ENCODE measurements around the gene TFB1M. TPM values are rescaled to one million over a fixed set of nuclear protein-coding genes. Genes with fewer than 3 reads are reported as not detected.

Gene TFB1M
- total and polyA plus RNA-seq, 4 donors = 13.6 to 20.8 (median 18.7) TPM

DNA sequence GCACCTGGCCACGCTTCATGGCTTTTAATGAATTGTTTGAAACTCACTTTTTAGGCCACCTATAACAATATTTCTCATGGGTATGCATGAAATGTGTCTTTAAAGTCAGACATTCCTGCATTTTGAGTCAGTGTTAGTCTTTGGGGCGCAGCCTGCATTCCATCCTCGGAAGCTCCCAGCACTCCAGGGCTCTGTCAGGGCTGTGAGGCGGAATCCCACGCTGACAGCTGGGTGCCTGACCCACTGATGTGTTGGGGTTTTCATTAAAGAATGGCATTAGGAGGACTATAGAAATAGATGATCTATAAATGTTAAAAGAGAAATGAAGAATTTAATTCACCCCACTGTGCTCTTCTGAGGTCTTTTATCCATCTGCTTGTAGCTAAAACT, 66.7 kb downstream of the TFB1M start:
- no peak overlapping the region for H3K4me3 ChIP-seq (ENCODE audit: low read depth, low read length)
- no peak overlapping the region for H3K27ac ChIP-seq (ENCODE audit: low read depth, low read length)
- peaks cover 15% of the 10 kb centered on the region for H3K36me3 ChIP-seq (ENCODE audit: control insufficient read depth, insufficient read depth, low read length)
- no peaks in the 10 kb centered on the region for H3K4me1 ChIP-seq (ENCODE audit: control insufficient read depth, insufficient read depth, low read length)
- H3K27me3 ChIP-seq (ENCODE audit: control insufficient read depth, insufficient read depth, low read length) = no peaks in the 10 kb centered on the region
- H3K9me3 ChIP-seq (ENCODE audit: control insufficient read depth, insufficient read depth, low read length) = no peaks in the 10 kb centered on the region
- peak in 1 of 6 donors; percentile 14 for DNase-seq (ENCODE audit: low read depth in 4 of 6, low spot score in 6 of 6)
- 71% methylated on average over 4 of the region's 5 CpGs for WGBS (ENCODE audit: insufficient coverage)

DNA sequence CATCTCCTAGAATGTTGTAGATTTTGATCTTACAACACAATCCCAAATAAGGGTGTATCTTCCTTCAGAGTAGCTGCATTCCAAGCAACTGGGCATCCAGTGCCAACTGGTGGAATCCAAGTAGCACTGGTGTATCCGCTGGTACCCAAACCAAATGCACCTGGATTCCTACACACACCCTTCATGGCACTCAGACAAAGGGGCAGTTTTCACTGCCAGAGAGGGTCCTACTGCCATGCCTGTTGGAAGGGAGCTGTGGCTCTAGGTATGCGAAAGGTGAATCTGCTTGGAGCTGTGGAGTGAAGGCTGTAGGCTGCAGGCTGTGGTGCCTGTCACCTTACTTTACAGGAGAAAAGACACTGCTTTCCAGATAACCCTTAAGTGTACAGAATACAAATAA, 67.5 kb downstream of the TFB1M start:
- Histone ChIP-seq H3K36me3 (ENCODE audit: control insufficient read depth, insufficient read depth, low read length) (peaks cover 12% of the 10 kb centered on the region), H3K4me1 (ENCODE audit: control insufficient read depth, insufficient read depth, low read length) (no peaks in the 10 kb centered on the region), H3K9me3 (ENCODE audit: control insufficient read depth, insufficient read depth, low read length) (no peaks in the 10 kb centered on the region), H3K27ac (ENCODE audit: low read depth, low read length) (no peak overlapping the region), H3K4me3 (ENCODE audit: low read depth, low read length) (no peak overlapping the region), H3K27me3 (ENCODE audit: control insufficient read depth, insufficient read depth, low read length) (no peaks in the 10 kb centered on the region)
- DNase-seq (ENCODE audit: low read depth in 4 of 6, low spot score in 6 of 6) = no peak
- WGBS (ENCODE audit: insufficient coverage) = 100% methylated on average over 1 of the region's 2 CpGs

DNA sequence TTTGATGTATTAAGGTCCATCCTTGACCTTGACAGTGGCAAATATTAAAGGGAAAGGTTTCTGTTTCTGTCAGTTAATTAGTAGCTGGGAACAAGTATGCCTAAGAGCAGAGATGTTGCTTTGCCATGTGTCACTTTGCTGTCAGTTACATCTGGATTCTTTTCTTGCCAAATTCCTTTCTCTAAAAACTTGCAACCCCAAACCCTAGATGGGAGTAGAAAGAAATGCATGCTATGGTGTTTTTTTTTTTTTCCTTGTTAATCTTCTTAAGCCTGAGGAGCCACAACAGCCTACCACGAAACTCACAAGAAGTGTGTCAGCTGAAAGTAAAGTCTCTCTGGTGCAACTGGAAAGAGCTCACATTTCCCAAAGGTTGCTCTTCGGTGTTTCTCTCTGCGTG, 68.5 kb downstream of the TFB1M start:
- H3K4me1 ChIP-seq (ENCODE audit: control insufficient read depth, insufficient read depth, low read length) = peaks cover 2% of the 10 kb centered on the region
- 100% methylated on average over 3 of the region's 3 CpGs for WGBS (ENCODE audit: insufficient coverage)
- no peaks in the 10 kb centered on the region for H3K27me3 ChIP-seq (ENCODE audit: control insufficient read depth, insufficient read depth, low read length)
- no peak overlapping the region for H3K4me3 ChIP-seq (ENCODE audit: low read depth, low read length)
- H3K27ac ChIP-seq (ENCODE audit: low read depth, low read length) = no peak overlapping the region
- peaks cover 13% of the 10 kb centered on the region for H3K36me3 ChIP-seq (ENCODE audit: control insufficient read depth, insufficient read depth, low read length)
- H3K9me3 ChIP-seq (ENCODE audit: control insufficient read depth, insufficient read depth, low read length) = no peaks in the 10 kb centered on the region
- DNase-seq (ENCODE audit: low read depth in 4 of 6, low spot score in 6 of 6) = no peak

- Histone ChIP-seq H3K4me1 (ENCODE audit: control insufficient read depth, insufficient read depth, low read length) (peaks cover 3% of the 10 kb centered on the region), H3K27ac (ENCODE audit: low read depth, low read length) (no peak overlapping the region), H3K27me3 (ENCODE audit: control insufficient read depth, insufficient read depth, low read length) (no peaks in the 10 kb centered on the region), H3K9me3 (ENCODE audit: control insufficient read depth, insufficient read depth, low read length) (no peaks in the 10 kb centered on the region), H3K4me3 (ENCODE audit: low read depth, low read length) (no peak overlapping the region), H3K36me3 (ENCODE audit: control insufficient read depth, insufficient read depth, low read length) (peaks cover 14% of the 10 kb centered on the region)
- 91% methylated on average over 5 of the region's 7 CpGs for WGBS (ENCODE audit: insufficient coverage)
- DNase-seq (ENCODE audit: low read depth in 4 of 6, low spot score in 6 of 6) = no peak
These were observed 69.1 kb downstream of the TFB1M start for GRCh38 chr6:155245193-155245592.

DNA sequence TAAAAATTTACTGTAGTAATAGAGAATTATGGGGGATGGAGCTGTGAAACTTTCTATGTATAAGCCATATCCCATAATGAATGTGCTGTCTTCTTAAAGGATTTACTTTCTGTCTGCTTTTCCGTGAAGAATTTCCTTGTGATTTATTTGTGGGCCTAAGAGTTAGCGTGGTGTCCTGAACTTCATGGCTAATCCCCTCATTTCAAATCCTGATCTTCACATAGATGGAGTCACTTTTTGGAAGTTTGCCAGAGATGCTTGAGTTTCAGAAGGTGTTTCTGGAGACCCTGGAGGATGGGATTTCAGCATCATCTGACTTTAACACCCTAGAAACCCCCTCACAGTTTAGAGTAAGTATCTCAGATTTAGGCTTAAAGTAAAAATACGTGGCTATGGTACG, 69.8 kb downstream of the TFB1M start:
- no peak overlapping the region for H3K27ac ChIP-seq (ENCODE audit: low read depth, low read length)
- H3K27me3 ChIP-seq (ENCODE audit: control insufficient read depth, insufficient read depth, low read length) = no peaks in the 10 kb centered on the region
- H3K36me3 ChIP-seq (ENCODE audit: control insufficient read depth, insufficient read depth, low read length) = peaks cover 14% of the 10 kb centered on the region
- H3K9me3 ChIP-seq (ENCODE audit: control insufficient read depth, insufficient read depth, low read length) = no peaks in the 10 kb centered on the region
- no peak for DNase-seq (ENCODE audit: low read depth in 4 of 6, low spot score in 6 of 6)
- no CpG with 5 or more reads among the region's 4 CpGs for WGBS (ENCODE audit: insufficient coverage)
- H3K4me1 ChIP-seq (ENCODE audit: control insufficient read depth, insufficient read depth, low read length) = peaks cover 3% of the 10 kb centered on the region
- no peak overlapping the region for H3K4me3 ChIP-seq (ENCODE audit: low read depth, low read length)

GRCh38 chr6:155241966-155242365, 72.3 kb downstream of the TFB1M start:
- Histone ChIP-seq H3K27me3 (ENCODE audit: control insufficient read depth, insufficient read depth, low read length) (no peaks in the 10 kb centered on the region), H3K27ac (ENCODE audit: low read depth, low read length) (no peak overlapping the region), H3K4me1 (ENCODE audit: control insufficient read depth, insufficient read depth, low read length) (peaks cover 3% of the 10 kb centered on the region), H3K9me3 (ENCODE audit: control insufficient read depth, insufficient read depth, low read length) (peaks cover 4% of the 10 kb centered on the region), H3K36me3 (ENCODE audit: control insufficient read depth, insufficient read depth, low read length) (peaks cover 7% of the 10 kb centered on the region), H3K4me3 (ENCODE audit: low read depth, low read length) (no peak overlapping the region)
- DNase-seq (ENCODE audit: low read depth in 4 of 6, low spot score in 6 of 6) = no peak
- 81% methylated on average over 8 of the region's 8 CpGs for WGBS (ENCODE audit: insufficient coverage)

GRCh38 chr6:155240905-155241600, 73.2 kb downstream of the TFB1M start:
- Histone ChIP-seq H3K4me3 (ENCODE audit: low read depth, low read length) (no peak overlapping the region), H3K27ac (ENCODE audit: low read depth, low read length) (no peak overlapping the region), H3K9me3 (ENCODE audit: control insufficient read depth, insufficient read depth, low read length) (peaks cover 4% of the 10 kb centered on the region), H3K4me1 (ENCODE audit: control insufficient read depth, insufficient read depth, low read length) (peaks cover 3% of the 10 kb centered on the region), H3K36me3 (ENCODE audit: control insufficient read depth, insufficient read depth, low read length) (peaks cover 7% of the 10 kb centered on the region), H3K27me3 (ENCODE audit: control insufficient read depth, insufficient read depth, low read length) (no peaks in the 10 kb centered on the region)
- WGBS (ENCODE audit: insufficient coverage) = 92% methylated on average over 11 of the region's 19 CpGs
- DNase-seq (ENCODE audit: low read depth in 4 of 6, low spot score in 6 of 6) = peak in 1 of 6 donors; percentile 68

DNA sequence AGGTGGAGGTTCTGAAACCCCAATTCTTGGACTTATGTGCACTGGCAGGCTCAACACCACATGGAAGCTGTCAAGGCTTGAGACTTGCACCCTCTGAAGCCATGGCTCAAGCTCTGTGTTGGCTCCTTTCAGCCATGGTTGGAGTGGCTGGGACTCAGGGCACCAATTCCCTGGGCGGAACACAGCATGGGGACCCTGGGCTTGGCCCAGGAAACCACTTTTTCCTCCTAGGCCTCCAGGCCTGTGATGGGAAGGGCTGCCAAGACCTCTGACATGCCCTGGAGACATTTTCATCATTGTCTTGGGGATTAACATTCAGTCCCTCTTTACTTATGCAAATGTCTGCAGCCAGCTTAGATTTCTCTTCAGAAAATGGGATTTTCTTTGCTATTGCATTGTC, 76.7 kb downstream of the TFB1M start:
- DNase-seq (ENCODE audit: low read depth in 4 of 6, low spot score in 6 of 6) = no peak
- H3K9me3 ChIP-seq (ENCODE audit: control insufficient read depth, insufficient read depth, low read length) = peaks cover 4% of the 10 kb centered on the region
- peaks cover 8% of the 10 kb centered on the region for H3K4me1 ChIP-seq (ENCODE audit: control insufficient read depth, insufficient read depth, low read length)
- H3K4me3 ChIP-seq (ENCODE audit: low read depth, low read length) = no peak overlapping the region
- 100% methylated on average over 1 of the region's 1 CpG for WGBS (ENCODE audit: insufficient coverage)
- H3K36me3 ChIP-seq (ENCODE audit: control insufficient read depth, insufficient read depth, low read length) = peaks cover 7% of the 10 kb centered on the region
- no peak overlapping the region for H3K27ac ChIP-seq (ENCODE audit: low read depth, low read length)
- H3K27me3 ChIP-seq (ENCODE audit: control insufficient read depth, insufficient read depth, low read length) = no peaks in the 10 kb centered on the region

- Histone ChIP-seq H3K4me1 (ENCODE audit: control insufficient read depth, insufficient read depth, low read length) (peaks cover 5% of the 10 kb centered on the region), H3K9me3 (ENCODE audit: control insufficient read depth, insufficient read depth, low read length) (peaks cover 4% of the 10 kb centered on the region), H3K27me3 (ENCODE audit: control insufficient read depth, insufficient read depth, low read length) (no peaks in the 10 kb centered on the region), H3K36me3 (ENCODE audit: control insufficient read depth, insufficient read depth, low read length) (no peaks in the 10 kb centered on the region), H3K4me3 (ENCODE audit: low read depth, low read length) (no peak overlapping the region), H3K27ac (ENCODE audit: low read depth, low read length) (no peak overlapping the region)
- WGBS (ENCODE audit: insufficient coverage) = 20% methylated on average over 5 of the region's 5 CpGs
- peak in 2 of 6 donors; percentile 41 to 51 for DNase-seq (ENCODE audit: low read depth in 4 of 6, low spot score in 6 of 6)
These were observed 79.2 kb downstream of the TFB1M start for GRCh38 chr6:155235087-155235486.

- H3K4me1 ChIP-seq (ENCODE audit: control insufficient read depth, insufficient read depth, low read length) = peaks cover 5% of the 10 kb centered on the region
- H3K4me3 ChIP-seq (ENCODE audit: low read depth, low read length) = no peak overlapping the region
- H3K9me3 ChIP-seq (ENCODE audit: control insufficient read depth, insufficient read depth, low read length) = peaks cover 4% of the 10 kb centered on the region
- H3K36me3 ChIP-seq (ENCODE audit: control insufficient read depth, insufficient read depth, low read length) = no peaks in the 10 kb centered on the region
- H3K27ac ChIP-seq (ENCODE audit: low read depth, low read length) = no peak overlapping the region
- no peaks in the 10 kb centered on the region for H3K27me3 ChIP-seq (ENCODE audit: control insufficient read depth, insufficient read depth, low read length)
- 74% methylated on average over 4 of the region's 4 CpGs for WGBS (ENCODE audit: insufficient coverage)
- DNase-seq (ENCODE audit: low read depth in 4 of 6, low spot score in 6 of 6) = no peak
These were observed 79.6 kb downstream of the TFB1M start for GRCh38 chr6:155234687-155235086.

Measured in spinal cord (tissue), 10 donors.